HG03064 (cell line): ENCODE data around the gene CDC37.
A peak's percentile ranks its signal among the peaks of the same experiment; 100 is the strongest.
"Not testable (repeated sequence)": the region's sequence is repeated elsewhere in the genome, so short reads cannot be mapped to it uniquely, and the experiment has no call there.

ENCODE experiments used
- ATAC-seq: cut with Tn5 transposase; IDR thresholded peaks from one replicate; pipeline ENCODE4 v1.9.1; 2021; ENCODE audit warnings: low read depth; ENCODE audit not compliant: unreplicated experiment

CDC37 gene

GRCh38 chr19:10420444-10421239, 17.3 kb upstream of the CDC37 start, which contains the start of gene PDE4A:
TSS of gene PDE4A (plus strand) at chr19:10420538. CDS start at chr19:10420765, 227 bp downstream.
- ATAC-seq: no peak

- ATAC-seq: no peak
Measured at GRCh38 chr19:10419646-10420443, 16.5 kb upstream of the CDC37 start.

- no peak for ATAC-seq
Measured at GRCh38 chr19:10419200-10419645, 15.9 kb upstream of the CDC37 start.

- no peak for ATAC-seq
Measured at GRCh38 chr19:10418485-10419199, 15.3 kb upstream of the CDC37 start.

GRCh38 chr19:10418235-10418484, 14.8 kb upstream of the CDC37 start:
- no peak for ATAC-seq

- ATAC-seq: no peak
Measured at GRCh38 chr19:10417541-10418234, 14.3 kb upstream of the CDC37 start.

- ATAC-seq: no peak
Measured at GRCh38 chr19:10416380-10417257, 13.3 kb upstream of the CDC37 start.

GRCh38 chr19:10416083-10416379, 12.7 kb upstream of the CDC37 start:
- ATAC-seq: no peak

GRCh38 chr19:10412257-10412977, 9.1 kb upstream of the CDC37 start:
- peak; percentile 48 for ATAC-seq

- not testable (repeated sequence) for ATAC-seq
Measured at GRCh38 chr19:10411224-10411623, 7.9 kb upstream of the CDC37 start.

GRCh38 chr19:10408511-10409283, 5.4 kb upstream of the CDC37 start:
- ATAC-seq: no peak

- no peak for ATAC-seq
Measured at GRCh38 chr19:10407096-10407495, 3.8 kb upstream of the CDC37 start.

- no peak for ATAC-seq
Measured at GRCh38 chr19:10406191-10406590, 2.8 kb upstream of the CDC37 start.

GRCh38 chr19:10404888-10405820, 1.8 kb upstream of the CDC37 start:
- no peak for ATAC-seq

GRCh38 chr19:10402441-10403038, 802 bp downstream of the CDC37 start:
- ATAC-seq: no peak

GRCh38 chr19:10399878-10400277, 3.5 kb downstream of the CDC37 start:
- no peak for ATAC-seq

- ATAC-seq: not testable (repeated sequence)
Measured at GRCh38 chr19:10399340-10399739, 4.0 kb downstream of the CDC37 start.
